RWPE2 (cell line): Measurements from ENCODE around the gene TRPM2.
"Not testable (repeated sequence)": the region's sequence is repeated elsewhere in the genome, so short reads cannot be mapped to it uniquely, and the experiment has no call there.

Source experiments
- ATAC-seq: fragments of 200-7000 bp; cut with Tn5 transposase; 3 replicates; pipeline ENCODE4 v1.9.1; 2021; ENCODE audit warnings: low read depth
- DNase-seq: peaks from one replicate; pipeline ENCODE4 v3.0.0-alpha.2; 2020; ENCODE audit warnings: low spot score
- H3K27ac ChIP-seq: fragments of 450-650 bp; 2 replicates; pipeline ENCODE4 v1.5.1; 2017; ENCODE audit warnings: mild to moderate bottlenecking; ENCODE audit not compliant: poor library complexity, severe bottlenecking
- H3K27me3 ChIP-seq: fragments of 250-450 bp; sonication (Bioruptor Pico); 2 replicates; pipeline ENCODE4 v1.5.1; 2021; ENCODE audit warnings: mild to moderate bottlenecking, moderate library complexity; ENCODE audit not compliant: insufficient read depth, poor library complexity, severe bottlenecking
- H3K36me3 ChIP-seq: fragments of 250-450 bp; sonication (Bioruptor Pico); 2 replicates; pipeline ENCODE4 v1.5.1; 2020; ENCODE audit warnings: low read depth, mild to moderate bottlenecking, moderate library complexity
- H3K4me1 ChIP-seq: fragments of 250-450 bp; sonication (Bioruptor Pico); 2 replicates; pipeline ENCODE4 v1.5.1; 2021; ENCODE audit warnings: mild to moderate bottlenecking, moderate library complexity; ENCODE audit not compliant: insufficient read depth, poor library complexity, severe bottlenecking
- H3K4me3 ChIP-seq: fragments of 250-450 bp; sonication (Bioruptor Pico); 2 replicates; pipeline ENCODE4 v1.5.1; 2021; ENCODE audit warnings: mild to moderate bottlenecking, moderate library complexity; ENCODE audit not compliant: severe bottlenecking
- H3K9me3 ChIP-seq: fragments of 250-450 bp; sonication (Bioruptor Pico); 2 replicates; pipeline ENCODE4 v1.5.1; 2021; ENCODE audit warnings: mild to moderate bottlenecking, moderate library complexity; ENCODE audit not compliant: severe bottlenecking
- CTCF ChIP-seq: fragments of 450-650 bp; IDR thresholded peaks from one replicate; pipeline ENCODE4 v1.5.1; 2017; ENCODE audit warnings: mild to moderate bottlenecking, moderate library complexity; ENCODE audit not compliant: poor library complexity, severe bottlenecking

TRPM2 gene

GRCh38 chr21:44392916-44393315 lies 39.5 kb downstream of the TRPM2 start:
- no peak for TF ChIP-seq CTCF
- H3K27me3 ChIP-seq, result no peaks in the 10 kb centered on the region

DNA sequence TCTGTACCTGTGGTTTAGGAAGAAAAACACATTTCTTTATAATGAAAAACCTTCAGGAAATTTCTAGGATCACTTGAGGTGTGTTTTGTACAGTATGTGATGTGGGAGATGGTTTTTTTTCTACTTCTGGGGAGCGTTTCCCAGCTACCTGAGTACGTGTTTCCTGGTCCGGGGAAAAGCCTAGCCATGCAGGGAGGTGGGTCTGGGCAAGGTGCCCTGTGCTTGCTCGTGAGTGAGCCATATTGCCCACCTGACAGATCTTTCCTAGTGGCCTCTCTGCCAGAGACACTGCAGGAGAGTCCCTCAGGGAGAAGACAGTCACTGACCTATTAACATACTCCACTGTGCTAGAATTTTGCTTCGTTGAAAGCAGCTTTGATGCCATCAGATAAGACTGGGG lies 41.3 kb downstream of the TRPM2 start:
- no peaks in the 10 kb centered on the region for H3K9me3 ChIP-seq

More at GRCh38 chr21:44392916-44393315, 39.5 kb downstream of the TRPM2 start:
- no peaks in the 10 kb centered on the region for H3K36me3 ChIP-seq
- no peaks in the 10 kb centered on the region for H3K4me1 ChIP-seq
- no peaks in the 10 kb centered on the region for H3K9me3 ChIP-seq
- DNase-seq, result no peak
- ATAC-seq, result peak; percentile 38; the same call in 2 of the 3 replicates
- H3K27ac ChIP-seq, result no peak overlapping the region
- no peak overlapping the region for H3K4me3 ChIP-seq

GRCh38 chr21:44395260-44395659 lies 41.8 kb downstream of the TRPM2 start:
- Histone ChIP-seq H3K4me1 (no peaks in the 10 kb centered on the region), H3K9me3 (no peaks in the 10 kb centered on the region), H3K36me3 (no peaks in the 10 kb centered on the region), H3K27ac (no peak overlapping the region), H3K27me3 (no peaks in the 10 kb centered on the region), H3K4me3 (no peak overlapping the region)
- TF ChIP-seq CTCF, result no peak
- DNase-seq (no peak), ATAC-seq (no peak)

More for the DNA sequence above, 41.3 kb downstream of the TRPM2 start:
- Histone ChIP-seq H3K36me3 (no peaks in the 10 kb centered on the region), H3K4me1 (no peaks in the 10 kb centered on the region), H3K4me3 (no peak overlapping the region), H3K27me3 (no peaks in the 10 kb centered on the region), H3K27ac (no peak overlapping the region)
- no peak for TF ChIP-seq CTCF
- DNase-seq (no peak), ATAC-seq (no peak)

DNA sequence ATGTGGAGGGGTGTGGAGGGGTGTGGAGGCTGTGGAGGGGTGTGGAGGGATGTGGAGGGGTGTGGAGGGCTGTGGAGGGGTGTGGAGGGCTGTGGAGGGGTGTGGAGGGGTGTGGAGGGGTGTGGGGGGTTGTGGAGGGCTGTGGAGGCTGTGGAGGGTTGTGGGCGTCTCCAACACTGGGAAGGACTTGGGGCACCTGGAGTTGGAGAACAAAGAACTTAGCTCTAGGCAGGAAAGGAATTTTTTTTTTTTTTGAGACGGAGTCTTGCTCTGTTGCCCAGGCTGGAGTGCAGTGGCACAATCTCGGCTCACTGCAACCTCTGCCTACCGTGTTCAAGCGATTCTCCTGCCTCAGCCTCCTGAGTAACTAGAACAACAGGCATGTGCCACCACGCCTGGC lies 43.4 kb downstream of the TRPM2 start:
- not testable (repeated sequence) for H3K9me3 ChIP-seq, H3K27ac ChIP-seq, H3K27me3 ChIP-seq, H3K36me3 ChIP-seq, H3K4me3 ChIP-seq, H3K4me1 ChIP-seq, ATAC-seq, DNase-seq

GRCh38 chr21:44397431-44398031 lies 44.1 kb downstream of the TRPM2 start:
- no peaks in the 10 kb centered on the region for H3K36me3 ChIP-seq
- no peak for ATAC-seq

More at GRCh38 chr21:44397431-44398031, 44.1 kb downstream of the TRPM2 start:
- Histone ChIP-seq H3K27ac (no peak overlapping the region), H3K27me3 (no peaks in the 10 kb centered on the region), H3K4me3 (no peak overlapping the region), H3K4me1 (no peaks in the 10 kb centered on the region), H3K9me3 (no peaks in the 10 kb centered on the region)
- no peak for TF ChIP-seq CTCF
- DNase-seq, result no peak
